NCI-H1105 treated with DMSO at 0.1 percent for 48 hours (cell line): ENCODE results near the gene TTC22.

Source experiments
- DNase-seq: peaks from one replicate; lab custom pipeline; 2025; lab: John Stamatoyannopoulos, UW

TTC22 gene

GRCh38 chr1:54834007-54834541 is 33.0 kb upstream of the TTC22 start:
- no peak for DNase-seq

- no peak for DNase-seq
Measured at GRCh38 chr1:54833121-54833520, 32.0 kb upstream of the TTC22 start.

- no peak for DNase-seq
Measured at GRCh38 chr1:54826226-54826816, 25.2 kb upstream of the TTC22 start.

GRCh38 chr1:54825696-54826095 is 24.6 kb upstream of the TTC22 start:
- no peak for DNase-seq

GRCh38 chr1:54823670-54824069 is 22.5 kb upstream of the TTC22 start:
- no peak for DNase-seq

DNA sequence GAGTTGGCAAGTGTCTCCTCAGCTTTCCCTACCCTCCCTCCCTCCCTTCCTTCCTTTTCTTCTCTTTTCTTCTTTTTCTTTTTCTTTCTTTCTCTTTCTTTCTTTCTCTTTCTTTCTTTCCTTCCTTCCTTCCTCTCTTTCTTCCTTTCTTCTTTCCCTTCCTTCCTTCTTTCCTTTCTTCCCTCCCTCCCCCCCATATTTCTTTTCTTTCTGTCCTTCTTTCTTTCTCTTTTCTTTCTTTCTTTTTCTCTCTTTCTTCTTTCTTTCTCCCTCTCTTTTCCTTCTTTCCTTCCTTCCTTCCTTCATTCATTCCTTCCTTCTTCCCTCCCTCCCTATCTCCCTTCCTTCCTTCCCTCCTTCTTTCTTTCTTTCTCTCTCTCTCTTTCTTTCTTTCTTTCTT is 18.6 kb upstream of the TTC22 start:
- no peak for DNase-seq

DNA sequence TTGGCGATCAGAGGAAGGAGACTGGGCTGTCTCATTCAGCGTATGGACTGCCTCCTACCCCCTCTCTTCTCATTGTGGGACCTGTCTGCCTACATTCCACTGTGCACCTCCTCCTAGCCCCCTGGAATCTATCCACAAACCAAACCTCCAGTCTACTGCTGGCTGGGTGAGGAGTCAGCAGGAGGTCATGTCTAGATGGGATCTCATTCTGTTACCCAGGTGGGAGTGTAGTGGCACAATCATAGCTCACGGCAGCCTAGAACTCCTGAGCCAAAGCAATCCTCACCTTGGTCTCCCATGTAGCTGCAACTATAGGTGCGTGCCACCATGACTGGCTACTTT is 18.0 kb upstream of the TTC22 start:
- DNase-seq, result no peak

DNA sequence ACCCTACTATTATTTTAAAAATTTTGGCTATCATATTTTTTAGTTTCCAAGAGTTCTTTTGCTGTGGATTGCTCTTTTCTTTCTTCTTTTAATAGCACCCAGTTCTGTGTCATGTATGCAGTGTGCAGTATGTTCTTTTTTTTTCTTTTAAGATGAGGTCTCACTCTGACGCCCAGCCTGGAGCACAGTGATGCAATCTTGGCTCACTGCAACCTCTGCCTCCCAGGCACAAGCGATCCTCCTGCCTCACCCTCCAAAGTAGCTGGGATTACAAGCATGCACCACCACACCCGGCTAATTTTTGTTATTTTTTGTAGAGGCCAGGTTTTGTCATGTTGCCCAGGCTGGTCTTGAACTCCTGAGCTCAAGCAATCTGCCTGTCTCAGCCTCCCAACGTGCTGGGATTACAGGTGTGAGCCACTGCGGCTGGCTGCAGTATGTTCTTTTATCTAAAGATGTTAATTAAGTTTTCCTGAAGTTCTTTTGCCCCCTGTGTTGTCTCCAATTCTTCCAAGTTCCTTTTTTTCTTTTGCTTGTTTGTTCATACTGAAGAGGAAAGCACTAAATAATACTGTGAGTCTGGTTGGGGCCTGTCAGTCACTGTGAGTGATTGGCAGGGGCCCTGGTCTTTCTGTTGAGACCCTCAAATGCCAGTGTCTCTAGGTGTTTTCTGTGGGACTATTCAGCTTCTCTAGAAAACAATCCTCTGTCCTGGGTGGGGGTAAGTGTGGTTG is 17.5 kb upstream of the TTC22 start:
- no peak for DNase-seq

GRCh38 chr1:54816951-54817350 is 15.8 kb upstream of the TTC22 start:
- no peak for DNase-seq

DNA sequence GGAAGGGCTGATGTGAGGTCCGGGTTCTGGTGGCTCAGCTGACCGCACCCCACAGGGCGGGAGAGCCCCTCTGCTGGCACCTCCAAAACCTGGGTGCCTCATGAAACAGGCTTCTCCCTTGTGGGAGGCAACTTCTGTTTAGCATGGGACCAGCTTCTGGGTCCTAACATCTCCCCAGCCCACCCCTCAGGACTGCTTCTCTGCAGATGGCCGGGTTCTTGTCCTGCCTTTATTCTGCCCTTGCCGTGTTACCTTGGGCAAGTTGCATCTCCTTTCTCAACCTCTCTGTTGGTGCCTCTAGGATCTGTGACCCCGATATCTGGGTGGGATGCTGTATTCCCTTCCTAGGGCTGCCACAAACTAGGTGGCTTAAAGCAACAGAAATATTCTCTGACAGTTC is 15.0 kb upstream of the TTC22 start:
- no peak for DNase-seq

- DNase-seq, result no peak
Measured at GRCh38 chr1:54815086-54815876, 14.2 kb upstream of the TTC22 start.

DNA sequence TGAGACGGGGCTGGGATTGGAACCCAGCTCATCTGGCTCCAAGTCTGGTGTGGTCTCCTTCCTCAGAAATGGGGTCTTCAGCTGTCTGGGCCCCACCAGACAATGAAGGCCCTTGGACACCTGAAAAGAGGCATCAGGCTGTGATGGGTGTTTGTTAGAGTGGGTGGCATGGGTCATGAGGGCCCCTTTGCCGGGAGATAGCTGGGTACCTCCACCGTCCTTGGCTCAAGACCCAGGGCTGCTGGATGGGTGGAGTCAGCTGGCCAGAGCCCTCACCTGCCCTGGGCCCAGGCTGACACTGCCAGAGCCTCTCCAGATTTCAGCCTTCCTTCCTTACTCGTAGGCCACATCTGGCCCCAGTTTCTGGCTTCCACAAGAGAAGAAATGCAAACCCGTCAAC is 13.4 kb upstream of the TTC22 start:
- DNase-seq, result no peak

DNA sequence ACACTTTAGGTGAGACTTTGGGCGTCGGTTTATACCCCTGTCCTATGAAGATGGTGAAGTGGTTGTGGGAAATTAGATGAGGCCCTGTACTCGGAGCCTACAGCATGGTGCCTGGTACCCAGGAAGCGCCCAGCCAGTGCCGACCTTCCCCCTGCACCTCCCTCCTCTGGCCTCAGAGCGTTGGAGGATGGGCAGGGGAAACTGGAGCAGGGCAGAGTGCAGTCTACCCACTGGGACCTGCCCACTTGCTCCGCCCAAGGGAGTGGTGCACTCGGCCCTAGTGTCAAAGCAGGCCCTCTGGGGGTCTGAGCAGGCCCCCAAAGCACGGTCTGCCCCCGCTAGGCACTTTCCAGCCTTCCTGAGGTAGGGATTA is 13.0 kb upstream of the TTC22 start:
- DNase-seq, result no peak

DNA sequence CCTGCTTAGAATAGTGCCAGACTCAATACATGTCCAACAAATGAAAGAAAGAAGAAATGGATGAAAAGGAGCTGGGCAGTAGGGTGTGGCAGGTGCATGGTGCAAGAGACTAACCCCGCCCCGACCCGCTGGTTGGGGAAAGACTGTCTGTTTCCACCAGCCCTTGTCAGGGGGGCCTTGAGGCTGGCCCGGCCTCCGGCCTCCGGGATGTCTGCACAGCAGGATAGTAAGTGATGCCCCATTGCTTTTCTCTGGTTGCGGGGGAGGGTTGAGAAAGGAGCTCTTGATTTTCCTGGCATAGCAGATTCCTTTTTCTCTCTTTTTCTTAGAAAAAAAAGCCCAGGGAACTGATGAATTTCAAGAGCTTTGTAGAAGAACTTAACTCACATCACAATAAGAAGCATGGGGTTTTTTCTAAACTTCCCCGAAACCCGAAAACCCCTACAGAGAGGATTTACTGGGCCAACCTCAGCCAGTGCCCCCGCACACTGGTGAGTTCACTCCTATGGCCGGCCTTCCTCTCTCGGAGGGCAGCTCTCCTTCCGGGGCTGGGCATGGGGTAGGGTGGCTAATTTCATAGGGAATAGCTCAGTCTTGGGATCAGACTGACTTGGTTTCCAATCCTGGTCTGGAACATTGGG is 12.5 kb upstream of the TTC22 start:
- DNase-seq, result no peak

DNA sequence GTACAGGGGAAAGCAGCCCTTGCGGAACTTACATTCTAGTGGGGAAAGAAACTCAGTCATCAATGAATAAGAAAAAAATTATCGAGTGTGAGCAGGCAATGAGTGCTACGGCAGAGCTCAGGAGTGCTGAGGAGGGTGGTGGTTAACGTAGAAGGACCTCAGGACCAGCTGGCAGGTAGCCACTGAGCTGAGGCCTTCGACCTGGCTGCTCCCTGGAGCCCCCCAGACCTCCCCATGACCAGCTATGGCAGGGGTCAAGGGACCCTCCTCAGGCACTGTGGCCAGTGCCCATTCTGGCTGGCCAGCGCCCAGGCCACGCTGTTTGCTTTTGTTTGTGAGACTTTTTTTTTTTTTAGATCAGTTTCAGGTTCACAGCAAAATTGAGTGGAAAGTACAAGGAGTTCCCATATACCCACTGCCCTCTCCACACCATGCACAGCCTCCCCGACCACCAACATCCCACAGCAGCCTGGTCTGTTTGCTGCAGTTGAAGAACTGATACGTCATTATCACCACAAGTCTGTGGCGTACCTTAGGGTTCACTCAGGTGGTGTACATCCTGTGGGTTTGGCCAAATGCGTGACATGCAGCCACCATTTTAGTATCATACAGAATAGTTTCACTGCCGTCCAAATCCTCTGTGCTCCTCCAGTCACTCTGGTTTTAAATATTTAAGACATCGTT is 11.8 kb upstream of the TTC22 start:
- DNase-seq, result no peak

GRCh38 chr1:54811739-54812655 is 10.9 kb upstream of the TTC22 start:
- DNase-seq, result no peak

DNA sequence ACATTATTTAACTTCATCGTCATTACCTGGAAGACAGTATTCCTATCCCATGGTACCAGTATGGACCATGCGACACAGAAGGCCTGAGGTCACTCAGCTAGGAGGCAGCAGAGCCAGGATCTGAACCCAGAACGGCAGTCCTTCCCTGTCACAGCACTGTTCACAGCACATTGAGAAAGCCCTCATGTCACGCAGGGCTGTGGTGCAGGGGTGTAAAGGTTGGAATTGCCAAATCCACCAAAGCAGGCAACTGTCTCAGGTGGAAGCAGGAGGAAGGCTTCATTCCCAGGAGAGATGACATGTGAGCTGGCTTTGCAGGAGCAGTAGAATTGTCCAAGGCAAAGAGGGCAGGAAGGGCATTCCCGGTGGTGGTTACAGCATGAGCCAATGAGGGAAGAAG is 9.9 kb upstream of the TTC22 start:
- DNase-seq, result no peak

- peak; percentile 44 for DNase-seq
Measured at GRCh38 chr1:54810153-54810942, 9.2 kb upstream of the TTC22 start.

GRCh38 chr1:54809496-54810074 is 8.5 kb upstream of the TTC22 start:
- DNase-seq, result no peak
